Uterus (tissue), 2 donors: ENCODE data around the gene SYPL1.

Source experiments
- POLR2A ChIP-seq, 2 donors: fragments of 450-650 bp; IDR thresholded peaks; one replicate each; pipeline ENCODE4 v1.6.1; 2016; ENCODE audit warnings: antibody characterized with exemption in 2 of 2, mild to moderate bottlenecking in 1 of 2, moderate library complexity in 1 of 2
- TF ChIP-seq, protein P1 (sequence below), 4 experiments: fragments of 200-600 bp in 2 of 4; fragments of 450-650 bp in 2 of 4; sonication (generic) in 2 of 4; IDR thresholded peaks; one replicate each; pipeline ENCODE4 v1.5.1; 2016 to 2019; ENCODE audit warnings: antibody characterized with exemption in 4 of 4, mild to moderate bottlenecking in 2 of 4, moderate library complexity in 1 of 4

- TF ChIP-seq, protein P1, sequence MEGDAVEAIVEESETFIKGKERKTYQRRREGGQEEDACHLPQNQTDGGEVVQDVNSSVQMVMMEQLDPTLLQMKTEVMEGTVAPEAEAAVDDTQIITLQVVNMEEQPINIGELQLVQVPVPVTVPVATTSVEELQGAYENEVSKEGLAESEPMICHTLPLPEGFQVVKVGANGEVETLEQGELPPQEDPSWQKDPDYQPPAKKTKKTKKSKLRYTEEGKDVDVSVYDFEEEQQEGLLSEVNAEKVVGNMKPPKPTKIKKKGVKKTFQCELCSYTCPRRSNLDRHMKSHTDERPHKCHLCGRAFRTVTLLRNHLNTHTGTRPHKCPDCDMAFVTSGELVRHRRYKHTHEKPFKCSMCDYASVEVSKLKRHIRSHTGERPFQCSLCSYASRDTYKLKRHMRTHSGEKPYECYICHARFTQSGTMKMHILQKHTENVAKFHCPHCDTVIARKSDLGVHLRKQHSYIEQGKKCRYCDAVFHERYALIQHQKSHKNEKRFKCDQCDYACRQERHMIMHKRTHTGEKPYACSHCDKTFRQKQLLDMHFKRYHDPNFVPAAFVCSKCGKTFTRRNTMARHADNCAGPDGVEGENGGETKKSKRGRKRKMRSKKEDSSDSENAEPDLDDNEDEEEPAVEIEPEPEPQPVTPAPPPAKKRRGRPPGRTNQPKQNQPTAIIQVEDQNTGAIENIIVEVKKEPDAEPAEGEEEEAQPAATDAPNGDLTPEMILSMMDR (IDR thresholded peaks at IDR 0.05): peak in 1 of 4 experiments; percentile 12
- TF ChIP-seq POLR2A (IDR thresholded peaks at IDR 0.05): no peak
These were observed 61.9 kb downstream of the SYPL1 start for GRCh38 chr7:106050002-106050745.
